Ectodermal cell (in vitro differentiated cells): ENCODE data around the gene MFAP3L.

ENCODE experiments used
- H3K27ac ChIP-seq: 2 replicates; pipeline ENCODE4 v1.7.0; 2013; ENCODE audit warnings: mild to moderate bottlenecking, low read depth, low read length; ENCODE audit not compliant: insufficient read depth, poor library complexity, severe bottlenecking
- H3K27me3 ChIP-seq: 2 replicates; pipeline ENCODE4 v1.7.0; 2013; ENCODE audit warnings: mild to moderate bottlenecking, low read length; ENCODE audit not compliant: insufficient read depth, control insufficient read depth, poor library complexity, severe bottlenecking
- H3K36me3 ChIP-seq: one replicate; pipeline ENCODE4 v1.7.0; 2013; ENCODE audit warnings: low read length; ENCODE audit not compliant: control insufficient read depth, insufficient read depth
- H3K4me1 ChIP-seq: one replicate; pipeline ENCODE4 v1.7.0; 2013; ENCODE audit warnings: low read length; ENCODE audit not compliant: control insufficient read depth, insufficient read depth
- H3K4me3 ChIP-seq: 2 replicates; pipeline ENCODE4 v1.7.0; 2013; ENCODE audit warnings: low read depth, low read length, control low read depth; ENCODE audit not compliant: insufficient read depth
- H3K9me3 ChIP-seq: 2 replicates; pipeline ENCODE4 v1.7.0; 2013; ENCODE audit warnings: mild to moderate bottlenecking, low read length, moderate library complexity; ENCODE audit not compliant: control insufficient read depth
- WGBS, 2 experiments: methylation state at CpG; one replicate each; pipeline ENCODE4 v1.1.7; 2013; ENCODE audit warnings: missing lambda C conversion rate in 2 of 2; 5-methylcytosine and 5-hydroxymethylcytosine counted together

MFAP3L gene

DNA sequence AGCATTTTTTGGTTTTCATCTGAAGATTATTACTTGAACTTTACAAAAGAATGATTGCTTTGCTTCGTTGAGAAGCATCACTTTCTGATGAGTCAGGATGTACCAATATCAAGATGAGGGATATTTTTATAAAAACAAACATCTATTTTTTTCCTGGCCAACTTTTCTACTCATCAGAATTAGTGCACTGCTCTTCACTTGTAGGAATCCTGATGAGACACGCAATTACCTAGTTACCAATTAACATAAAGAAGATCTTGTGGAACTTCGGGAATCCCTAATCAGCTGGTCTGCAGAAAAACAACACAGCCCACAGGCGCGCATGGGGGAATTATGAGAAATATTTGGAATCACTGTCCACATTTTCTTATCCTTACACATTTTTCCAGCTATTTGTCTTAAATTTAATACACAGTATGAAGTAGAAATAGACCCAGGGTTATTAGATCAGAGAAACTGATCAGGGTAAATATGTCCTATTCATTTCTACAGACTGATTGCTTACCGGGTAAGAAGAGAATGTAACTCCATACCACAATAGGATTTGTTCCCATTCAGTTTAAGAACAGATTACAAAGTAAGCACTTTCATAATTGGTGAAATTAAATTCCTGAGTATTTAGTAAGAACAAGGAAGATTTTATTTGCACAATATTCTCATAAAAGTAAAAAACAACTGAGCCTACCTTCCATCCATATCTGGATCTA is 50.9 kb downstream of the MFAP3L start:
- H3K4me3 ChIP-seq: no peak overlapping the region

DNA sequence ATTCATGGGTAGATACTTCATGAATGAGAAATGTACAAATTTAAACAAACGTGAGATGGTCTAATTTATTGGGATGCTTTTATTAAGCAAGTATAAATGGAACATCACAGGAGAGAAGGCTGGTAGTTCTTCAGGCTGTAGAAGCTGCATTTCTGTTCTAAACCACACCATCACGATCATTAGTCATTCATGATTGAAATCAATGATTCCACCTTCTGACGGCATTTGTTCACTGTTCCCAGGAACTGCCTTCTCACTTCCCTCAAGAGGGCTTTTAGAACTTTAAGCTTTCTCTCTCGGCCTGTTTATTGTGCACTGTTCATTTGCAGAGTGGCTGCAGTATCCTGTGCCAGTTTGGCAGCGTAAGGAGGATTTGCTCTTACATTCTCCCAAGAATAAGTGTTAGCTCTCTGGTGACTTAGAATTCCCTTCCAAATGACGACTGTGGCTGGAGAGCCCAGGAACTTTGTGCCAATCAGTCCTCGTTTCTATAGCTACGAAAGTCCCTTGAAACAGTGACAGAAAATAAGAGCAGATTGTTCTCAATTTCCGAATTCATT is 54.7 kb downstream of the MFAP3L start:
- Histone ChIP-seq H3K36me3 (no peaks in the 10 kb centered on the region), H3K4me3 (no peak overlapping the region), H3K27me3 (no peaks in the 10 kb centered on the region), H3K27ac (no peak overlapping the region), H3K4me1 (peaks cover 3% of the 10 kb centered on the region), H3K9me3 (no peaks in the 10 kb centered on the region)
- WGBS, 2 experiments: 93 to 95% methylated on average over 9 of the region's 9 CpGs

More for the DNA sequence above, 50.9 kb downstream of the MFAP3L start:
- H3K4me1 ChIP-seq: peaks cover 8% of the 10 kb centered on the region
- H3K36me3 ChIP-seq: no peaks in the 10 kb centered on the region
- H3K27me3 ChIP-seq: no peaks in the 10 kb centered on the region
- 89% methylated on average over 4 to 6 of the region's 6 CpGs for WGBS, 2 experiments
- H3K9me3 ChIP-seq: no peaks in the 10 kb centered on the region
- H3K27ac ChIP-seq: no peak overlapping the region

DNA sequence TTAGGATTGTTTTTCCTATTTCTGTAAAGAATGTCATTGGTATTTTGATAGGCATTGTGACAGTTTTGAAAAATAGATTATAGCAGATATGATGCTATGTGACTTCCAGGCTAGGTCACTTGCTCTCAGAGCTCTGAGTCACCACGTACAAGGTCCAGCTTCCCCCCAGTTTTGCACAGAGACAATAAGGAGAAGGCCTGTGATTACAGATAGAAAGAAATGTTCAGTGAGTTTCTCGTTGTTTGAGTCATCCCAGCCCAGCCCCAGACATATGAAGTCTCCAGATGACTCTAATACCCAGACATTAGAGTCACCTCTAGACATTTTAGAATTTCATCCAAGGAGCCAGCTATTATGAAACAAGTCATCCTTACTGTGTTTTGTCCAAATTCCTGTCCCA is 57.2 kb downstream of the MFAP3L start:
- Histone ChIP-seq H3K4me3 (no peak overlapping the region), H3K4me1 (no peaks in the 10 kb centered on the region), H3K27me3 (no peaks in the 10 kb centered on the region), H3K36me3 (no peaks in the 10 kb centered on the region), H3K9me3 (no peaks in the 10 kb centered on the region), H3K27ac (no peak overlapping the region)
- 94 to 97% methylated on average over 2 of the region's 2 CpGs for WGBS, 2 experiments

DNA sequence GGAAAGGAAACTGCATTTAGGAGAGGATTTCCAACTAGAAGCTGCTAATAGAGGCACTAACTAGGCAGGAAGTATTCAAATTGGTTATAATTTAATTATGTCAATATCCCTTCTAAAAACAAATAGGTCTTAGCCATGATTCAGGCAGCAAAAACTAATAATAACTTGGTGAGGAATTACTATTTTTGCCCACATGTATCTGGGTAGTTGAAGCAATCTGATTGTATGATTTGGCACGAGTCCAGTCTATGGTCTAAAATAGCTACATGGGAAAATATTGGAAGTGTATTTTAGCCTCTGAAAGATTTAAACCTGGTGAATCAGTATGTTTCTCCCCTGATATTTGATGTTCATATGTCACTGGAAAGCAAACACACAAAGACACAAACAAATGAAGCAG is 62.2 kb downstream of the MFAP3L start:
- no peaks in the 10 kb centered on the region for H3K4me1 ChIP-seq
- 89 to 93% methylated on average over 1 of the region's 1 CpG for WGBS, 2 experiments
- no peak overlapping the region for H3K4me3 ChIP-seq
- H3K9me3 ChIP-seq: no peaks in the 10 kb centered on the region
- H3K27ac ChIP-seq: no peak overlapping the region
- no peaks in the 10 kb centered on the region for H3K36me3 ChIP-seq
- no peaks in the 10 kb centered on the region for H3K27me3 ChIP-seq

DNA sequence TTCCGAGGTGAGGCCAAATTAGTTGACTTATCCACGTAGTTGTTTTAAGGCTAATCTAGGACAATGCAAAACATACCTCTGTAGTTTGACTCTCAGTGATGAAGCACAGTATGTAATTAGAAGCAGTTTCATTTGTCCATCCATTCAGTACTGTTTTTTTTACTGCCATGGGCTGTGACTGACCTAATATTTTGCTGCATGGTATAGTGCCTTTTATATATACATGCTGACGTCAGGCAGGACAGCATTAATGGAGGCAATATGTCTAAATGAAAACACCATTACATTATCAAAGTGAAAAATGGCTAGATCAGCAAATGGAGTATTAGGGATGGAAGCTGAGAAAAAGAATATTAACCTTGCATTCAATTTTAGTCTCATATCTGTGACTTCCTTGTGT is 66.9 kb downstream of the MFAP3L start:
- no peaks in the 10 kb centered on the region for H3K36me3 ChIP-seq
- no peak overlapping the region for H3K4me3 ChIP-seq
- whole genome bisulfite sequencing, 2 experiments: 88 to 90% methylated on average over 2 to 3 of the region's 3 CpGs
- H3K9me3 ChIP-seq: no peaks in the 10 kb centered on the region
- no peaks in the 10 kb centered on the region for H3K27me3 ChIP-seq
- peaks cover 17% of the 10 kb centered on the region for H3K4me1 ChIP-seq
- H3K27ac ChIP-seq: no peak overlapping the region

DNA sequence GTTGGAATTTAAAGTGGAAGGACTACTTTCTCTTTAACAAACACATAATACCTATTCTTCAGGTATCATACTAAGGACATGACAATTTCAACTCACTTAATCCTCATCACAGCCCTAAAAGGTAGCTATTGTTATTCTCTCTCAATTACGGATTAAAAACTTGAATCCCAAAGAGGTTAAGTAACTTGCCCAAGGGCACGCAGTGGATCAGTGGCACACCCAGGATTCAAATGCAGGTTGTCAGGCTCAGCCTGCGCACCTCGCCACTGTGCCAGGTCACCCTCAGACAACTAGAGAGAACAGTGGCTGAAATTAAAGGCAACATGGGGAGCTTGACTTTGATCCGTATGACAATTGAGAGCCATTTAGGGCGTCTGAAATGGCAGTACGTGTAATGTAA is 67.6 kb downstream of the MFAP3L start:
- H3K27ac ChIP-seq: no peak overlapping the region
- H3K9me3 ChIP-seq: no peaks in the 10 kb centered on the region
- no peaks in the 10 kb centered on the region for H3K36me3 ChIP-seq
- H3K4me3 ChIP-seq: no peak overlapping the region
- 90 to 91% methylated on average over 7 of the region's 7 CpGs for WGBS, 2 experiments
- no peaks in the 10 kb centered on the region for H3K27me3 ChIP-seq
- peaks cover 17% of the 10 kb centered on the region for H3K4me1 ChIP-seq

DNA sequence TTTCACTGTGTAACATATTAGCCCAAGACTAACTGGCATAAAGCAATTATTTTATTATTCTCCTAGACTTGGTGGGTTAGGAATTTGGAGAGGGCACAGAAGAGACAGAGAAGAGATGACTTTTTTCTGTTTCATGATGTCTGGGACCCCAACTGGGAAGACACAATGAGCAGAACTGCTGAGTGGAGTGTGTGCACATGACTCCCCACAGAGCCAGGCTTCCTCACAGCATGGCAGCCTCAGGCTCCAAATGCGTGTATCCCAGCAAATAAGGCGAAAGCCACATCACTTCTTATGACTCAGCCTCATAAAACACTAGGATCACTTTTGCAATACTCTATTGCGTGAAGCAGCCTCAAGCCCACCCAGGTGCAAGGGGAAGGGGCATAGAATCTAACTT is 68.4 kb downstream of the MFAP3L start:
- H3K9me3 ChIP-seq: no peaks in the 10 kb centered on the region
- no peaks in the 10 kb centered on the region for H3K36me3 ChIP-seq
- peak overlapping the region; percentile 39 for H3K27ac ChIP-seq
- H3K4me1 ChIP-seq: peaks cover 17% of the 10 kb centered on the region
- H3K27me3 ChIP-seq: no peaks in the 10 kb centered on the region
- H3K4me3 ChIP-seq: no peak overlapping the region
- WGBS, 2 experiments: 31 to 36% methylated on average over 3 of the region's 3 CpGs

DNA sequence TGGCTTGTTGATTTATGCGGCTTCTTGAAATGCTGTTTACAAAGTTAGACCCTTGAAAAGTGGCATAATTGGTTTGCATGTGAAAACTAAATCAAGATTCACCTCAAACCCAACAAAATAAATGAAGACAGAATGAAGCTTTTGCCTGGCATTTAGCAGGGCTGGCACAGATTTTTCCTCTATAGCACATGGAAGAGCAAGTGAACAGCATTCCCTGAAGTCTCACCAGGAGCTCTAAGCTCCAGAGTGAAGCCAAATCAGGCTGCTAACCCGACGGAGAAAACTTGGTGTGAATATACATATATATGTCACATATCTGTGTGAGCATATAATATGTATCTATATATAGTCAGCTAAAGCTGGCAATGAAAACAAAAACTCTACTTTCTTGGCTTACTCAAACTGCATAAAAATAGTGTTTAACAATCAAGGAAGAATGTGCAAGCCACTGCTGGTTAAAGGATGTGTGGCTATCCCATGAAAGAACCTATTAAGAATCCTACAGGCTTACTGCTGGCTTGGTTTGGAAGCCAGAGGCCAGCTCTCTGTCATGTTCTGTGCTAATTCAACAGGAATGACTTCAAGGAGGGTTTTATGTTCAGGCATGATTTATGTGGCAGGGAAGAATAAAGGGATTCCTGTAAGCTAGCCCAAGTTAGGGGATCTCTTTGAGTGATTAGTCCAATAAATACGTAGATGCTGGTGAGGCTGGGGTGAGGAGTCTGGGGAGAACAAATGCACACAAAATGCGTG is 69.9 kb downstream of the MFAP3L start:
- H3K27ac ChIP-seq: no peak overlapping the region
- no peak overlapping the region for H3K4me3 ChIP-seq
- H3K4me1 ChIP-seq: peaks cover 17% of the 10 kb centered on the region
- H3K9me3 ChIP-seq: no peaks in the 10 kb centered on the region
- no peaks in the 10 kb centered on the region for H3K36me3 ChIP-seq
- WGBS, 2 experiments: 61 to 63% methylated on average over 3 of the region's 5 CpGs
- no peaks in the 10 kb centered on the region for H3K27me3 ChIP-seq

DNA sequence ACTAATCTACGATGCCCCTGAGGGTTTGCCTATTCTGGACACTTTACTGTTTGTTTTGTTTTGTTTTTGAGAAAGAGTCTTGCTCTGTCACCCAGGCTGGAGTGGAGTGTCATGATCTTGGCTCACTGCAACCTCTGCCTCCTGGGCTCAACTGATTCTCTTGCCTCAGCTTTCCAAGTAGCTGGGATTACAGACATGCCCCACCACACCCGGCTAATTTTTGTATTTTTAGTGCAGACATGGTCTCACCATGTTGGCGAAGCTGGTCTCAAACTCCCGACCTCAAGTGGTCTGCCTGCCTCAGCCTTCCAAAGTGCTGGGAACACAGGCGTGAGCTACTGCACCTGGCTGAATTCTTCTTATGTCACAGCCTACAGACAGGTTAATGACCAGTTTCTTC is 70.7 kb downstream of the MFAP3L start:
- 91 to 94% methylated on average over 5 of the region's 5 CpGs for WGBS, 2 experiments
- H3K27ac ChIP-seq: no peak overlapping the region
- H3K9me3 ChIP-seq: no peaks in the 10 kb centered on the region
- no peaks in the 10 kb centered on the region for H3K36me3 ChIP-seq
- peaks cover 17% of the 10 kb centered on the region for H3K4me1 ChIP-seq
- no peaks in the 10 kb centered on the region for H3K27me3 ChIP-seq
- H3K4me3 ChIP-seq: no peak overlapping the region

DNA sequence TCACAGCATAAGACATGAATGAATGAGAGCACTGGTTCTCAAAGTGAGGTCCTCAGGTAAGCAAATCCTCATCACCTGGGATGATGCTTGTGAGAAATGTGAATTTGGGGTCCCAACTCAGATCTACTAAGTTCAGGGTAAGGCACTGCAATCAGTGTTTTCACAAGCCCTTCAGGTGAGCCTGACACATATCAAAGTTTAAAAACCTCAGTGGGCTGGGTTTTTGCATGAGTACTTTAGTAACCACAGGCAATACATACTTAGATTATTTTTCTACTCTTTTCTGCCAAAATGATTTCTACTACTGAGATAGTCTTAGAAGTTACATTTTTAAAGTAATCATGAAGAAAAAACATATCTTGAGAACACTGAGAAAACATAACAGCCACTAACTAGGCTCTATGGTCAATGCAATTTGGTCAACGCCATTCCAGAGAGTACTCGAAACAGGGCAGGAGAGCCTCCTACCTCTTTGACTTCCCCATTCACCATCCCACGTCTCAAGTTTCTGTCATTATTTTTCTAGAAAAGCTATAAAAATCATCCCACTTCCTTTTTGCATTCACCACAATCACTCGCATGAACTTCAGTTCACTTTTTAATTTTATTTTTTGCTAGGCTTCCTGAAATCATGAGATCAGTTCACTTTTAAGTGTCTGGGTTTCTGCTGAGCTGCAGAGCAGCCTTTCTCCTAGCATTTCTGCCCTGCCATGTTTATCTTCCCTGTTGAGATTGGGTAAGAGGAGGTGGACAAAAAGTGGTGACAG is 73.8 kb downstream of the MFAP3L start:
- 90% methylated on average over 4 of the region's 4 CpGs for WGBS, 2 experiments
- no peaks in the 10 kb centered on the region for H3K36me3 ChIP-seq
- no peaks in the 10 kb centered on the region for H3K9me3 ChIP-seq
- no peak overlapping the region for H3K27ac ChIP-seq
- no peak overlapping the region for H3K4me3 ChIP-seq
- H3K27me3 ChIP-seq: no peaks in the 10 kb centered on the region
- peaks cover 5% of the 10 kb centered on the region for H3K4me1 ChIP-seq
